Testis (tissue), 2 donors: Measurements from ENCODE around the gene GNAO1.

Experiments
- CTCF ChIP-seq, 3 experiments: fragments of 450-650 bp in 2 of 3; fragments of 200-600 bp in 1 of 3; sonication (generic) in 1 of 3; IDR thresholded peaks; one replicate each; pipeline ENCODE4 v1.5.1; 2016 to 2019; ENCODE audit warnings: antibody characterized with exemption in 3 of 3, mild to moderate bottlenecking in 2 of 3, moderate library complexity in 1 of 3
- POLR2A ChIP-seq: fragments of 450-650 bp; IDR thresholded peaks from one replicate; pipeline ENCODE4 v1.6.1; 2017; ENCODE audit warnings: antibody characterized with exemption, mild to moderate bottlenecking, moderate library complexity

GRCh38 chr16:56321571-56321970 is 130.3 kb downstream of the GNAO1 start:
- TF ChIP-seq CTCF (IDR thresholded peaks at IDR 0.05) (no peak), POLR2A (no peak)
